Superior temporal gyrus (tissue), 1 donor: ENCODE results near the gene DSPP.
"Not testable (repeated sequence)": the region's sequence is repeated elsewhere in the genome, so short reads cannot be mapped to it uniquely, and the experiment has no call there.

Source experiments
- DNase-seq: peaks from one replicate; pipeline ENCODE4 v3.0.0-alpha.2; 2016; ENCODE audit errors: extremely low spot score

Gene DSPP

DNA sequence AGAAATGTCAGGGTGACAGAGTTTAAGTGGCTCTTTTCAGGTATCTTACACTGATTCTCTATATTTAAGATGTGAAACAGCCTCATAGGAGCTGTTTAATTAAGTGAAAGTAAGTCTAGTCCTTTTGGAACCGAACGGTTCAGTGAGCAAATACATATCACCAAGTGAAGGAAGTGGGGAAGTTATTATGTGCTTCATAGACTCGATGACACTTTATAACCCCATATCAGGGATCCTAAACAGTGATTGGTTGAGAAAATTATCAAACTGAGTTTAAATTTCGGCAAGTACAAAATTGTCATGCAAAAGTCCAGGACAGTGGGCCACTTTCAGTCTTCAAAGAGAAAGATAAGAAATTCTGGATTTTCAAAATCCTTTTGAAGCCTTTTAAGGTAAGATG is at the start of gene DSPP:
DSPP (plus strand) TSS at position 301 of the 400 bp plus-strand sequence. CDS start 2,380 bp downstream, outside the sequence.
- no peak for DNase-seq

DNA sequence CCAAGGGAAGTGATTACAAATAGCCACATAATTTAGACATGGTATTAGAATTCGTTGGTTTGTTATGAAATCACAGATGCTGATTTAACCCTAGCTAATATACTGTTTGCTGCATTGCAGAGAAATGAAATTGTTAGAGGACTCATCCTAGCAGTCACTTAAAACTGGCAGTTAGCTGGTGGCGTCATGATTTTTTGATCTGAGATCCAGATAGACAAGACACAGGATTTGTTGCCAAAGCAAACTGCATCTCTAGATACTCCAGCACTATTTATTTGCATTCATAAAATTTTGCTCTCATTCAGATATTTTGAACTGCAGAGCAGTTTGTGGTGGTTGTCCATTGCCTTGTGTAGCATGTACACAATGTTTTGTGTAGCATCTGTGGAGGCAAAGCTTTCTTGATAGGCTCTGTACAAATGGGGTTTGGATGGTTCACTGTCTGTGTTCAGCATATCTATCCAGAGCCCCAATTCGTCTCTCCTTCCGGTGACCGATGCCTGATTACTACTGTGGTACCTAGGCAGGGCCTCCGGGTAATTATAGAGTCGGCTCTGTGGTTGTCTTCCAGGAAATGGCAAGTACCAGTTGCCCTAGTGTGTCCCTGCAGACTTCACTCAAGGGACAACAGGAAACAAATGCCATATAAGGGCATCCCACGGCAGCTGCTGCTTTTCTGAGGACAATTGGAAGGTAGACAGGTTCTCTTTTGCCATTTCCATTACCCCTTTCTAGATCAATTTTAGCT is 49.1 kb upstream of the DSPP start:
- no peak for DNase-seq

GRCh38 chr4:87560802-87561201 is 47.5 kb upstream of the DSPP start:
- DNase-seq: no peak

GRCh38 chr4:87565746-87566145 is 42.6 kb upstream of the DSPP start:
- no peak for DNase-seq

DNA sequence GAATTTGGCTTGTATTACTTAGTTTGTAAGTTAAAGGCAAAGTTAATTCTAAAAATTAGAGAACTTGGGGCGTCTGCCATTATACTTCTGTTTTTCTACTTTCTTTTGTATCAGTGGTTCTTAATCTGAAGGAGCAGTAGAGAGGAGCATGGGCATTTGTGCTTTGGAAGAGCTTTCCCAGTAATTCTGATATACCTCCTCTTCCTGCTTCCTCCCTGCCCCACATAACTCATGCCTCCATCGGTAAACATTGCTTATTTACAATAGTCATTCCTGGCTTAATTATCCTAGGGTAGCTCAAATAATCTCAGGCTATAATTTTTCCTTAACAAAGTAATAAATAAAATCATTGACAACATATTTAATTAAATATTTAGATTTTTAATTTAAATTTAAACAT is 42.1 kb upstream of the DSPP start:
- no peak for DNase-seq

GRCh38 chr4:87567191-87567590 is 41.1 kb upstream of the DSPP start:
- DNase-seq: peak; percentile 55

DNA sequence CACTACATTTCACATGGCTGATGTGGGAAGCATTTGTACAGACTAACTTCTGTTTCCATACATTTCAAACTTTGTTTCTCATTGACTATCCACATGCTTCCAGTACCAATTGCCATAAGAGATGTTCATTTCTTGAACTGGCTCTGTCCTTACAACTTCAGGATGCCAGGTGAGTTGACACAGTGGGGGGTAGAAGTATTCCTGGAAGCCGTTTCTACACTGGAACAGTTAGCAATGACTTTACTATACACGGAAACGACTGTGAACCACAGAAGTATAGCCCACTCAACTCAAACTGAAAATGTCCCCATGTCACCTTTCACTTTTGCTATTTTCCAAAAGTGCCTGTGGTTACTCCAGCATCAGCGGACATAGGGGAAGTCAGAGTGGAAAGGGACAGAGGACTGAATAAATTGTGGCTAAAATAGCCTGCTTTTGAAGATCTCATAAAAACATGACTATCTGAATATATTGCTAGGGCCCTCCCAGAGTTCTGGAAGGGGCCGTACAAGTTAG is 38.0 kb upstream of the DSPP start:
- DNase-seq: no peak

DNA sequence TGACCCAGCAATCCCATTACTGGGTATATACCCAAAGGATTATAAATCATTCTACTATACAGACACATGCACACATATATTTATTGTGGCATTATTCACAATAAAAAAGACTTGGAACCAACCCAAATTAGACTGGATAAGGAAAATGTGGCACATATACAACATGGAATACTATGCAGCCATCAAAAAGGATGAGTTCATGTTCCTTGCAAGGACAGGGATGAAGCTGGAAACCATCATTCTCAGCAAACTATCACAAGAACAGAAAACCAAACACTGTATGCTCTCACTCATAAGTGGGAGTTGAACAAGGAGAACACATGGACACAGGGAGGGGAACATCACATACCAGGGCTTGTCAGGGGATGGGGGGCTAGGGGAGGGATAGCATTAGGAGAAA is 34.0 kb upstream of the DSPP start:
- DNase-seq: not testable (repeated sequence)

GRCh38 chr4:87574996-87575395 is 33.3 kb upstream of the DSPP start:
- no peak for DNase-seq

DNA sequence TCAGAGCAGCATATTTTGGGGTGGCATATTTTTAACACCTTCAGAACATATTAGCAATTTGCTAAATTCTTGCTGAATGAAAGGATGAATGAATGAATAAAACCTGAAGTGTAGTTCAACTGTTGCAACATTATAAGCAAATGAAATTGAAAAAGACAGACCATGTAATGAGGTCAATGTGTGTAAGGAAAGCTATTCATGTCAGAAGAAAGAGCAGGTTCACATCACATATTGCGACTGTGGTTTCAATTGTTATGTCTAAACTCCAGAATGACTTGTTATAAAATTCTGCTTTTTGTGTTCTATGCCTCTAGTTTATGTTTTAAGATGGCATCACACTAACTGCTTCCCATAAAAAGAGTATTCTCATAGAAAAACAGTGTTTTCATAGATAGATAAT is 32.9 kb upstream of the DSPP start:
- no peak for DNase-seq

GRCh38 chr4:87575983-87576382 is 32.3 kb upstream of the DSPP start:
- no peak for DNase-seq

GRCh38 chr4:87579478-87579877 is 28.9 kb upstream of the DSPP start:
- DNase-seq: no peak

DNA sequence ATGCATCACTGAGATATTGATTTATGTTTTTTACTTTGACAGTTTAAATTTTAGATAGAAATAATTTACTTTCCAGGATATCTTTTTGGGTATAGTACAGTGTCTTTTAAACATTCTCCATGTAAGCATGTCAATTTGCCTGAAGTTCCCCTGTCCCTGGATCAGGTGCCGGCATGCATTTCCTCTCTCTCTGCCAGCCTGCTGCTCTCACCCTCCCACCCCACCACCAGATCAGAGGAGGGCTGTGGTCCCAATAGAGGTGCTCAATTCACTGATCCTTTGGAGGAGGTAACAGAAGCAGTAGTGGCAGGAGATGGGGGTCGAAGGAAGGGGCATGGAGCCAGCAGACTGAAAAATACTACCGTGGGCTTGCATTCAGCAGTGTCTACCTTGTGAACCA is 28.3 kb upstream of the DSPP start:
- no peak for DNase-seq

- DNase-seq: peak; percentile 51
These were observed 24.0 kb upstream of the DSPP start for GRCh38 chr4:87584222-87584908.

DNA sequence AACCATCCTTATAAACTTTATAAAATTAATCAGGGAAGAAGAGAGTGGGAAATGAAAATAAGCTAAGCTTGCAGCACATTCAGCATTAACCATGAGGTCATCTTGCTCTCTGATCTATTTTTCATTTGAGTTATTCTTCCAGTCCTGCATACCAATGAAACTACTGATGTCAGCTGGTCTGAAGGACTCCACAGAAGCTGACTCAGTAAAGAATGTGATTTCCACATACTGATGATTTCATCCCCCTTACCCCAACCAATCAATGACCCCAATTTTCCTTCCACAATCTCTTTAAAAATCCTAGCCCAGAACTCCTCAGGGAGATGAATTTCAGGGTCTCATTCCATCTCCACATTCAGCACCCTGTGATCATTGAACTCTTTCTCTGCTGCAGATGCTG is 18.8 kb upstream of the DSPP start:
- DNase-seq: no peak

- DNase-seq: no peak
These were observed 16.2 kb upstream of the DSPP start for GRCh38 chr4:87592124-87592523.

- DNase-seq: no peak
These were observed 7.0 kb upstream of the DSPP start for GRCh38 chr4:87601361-87601760.

DNA sequence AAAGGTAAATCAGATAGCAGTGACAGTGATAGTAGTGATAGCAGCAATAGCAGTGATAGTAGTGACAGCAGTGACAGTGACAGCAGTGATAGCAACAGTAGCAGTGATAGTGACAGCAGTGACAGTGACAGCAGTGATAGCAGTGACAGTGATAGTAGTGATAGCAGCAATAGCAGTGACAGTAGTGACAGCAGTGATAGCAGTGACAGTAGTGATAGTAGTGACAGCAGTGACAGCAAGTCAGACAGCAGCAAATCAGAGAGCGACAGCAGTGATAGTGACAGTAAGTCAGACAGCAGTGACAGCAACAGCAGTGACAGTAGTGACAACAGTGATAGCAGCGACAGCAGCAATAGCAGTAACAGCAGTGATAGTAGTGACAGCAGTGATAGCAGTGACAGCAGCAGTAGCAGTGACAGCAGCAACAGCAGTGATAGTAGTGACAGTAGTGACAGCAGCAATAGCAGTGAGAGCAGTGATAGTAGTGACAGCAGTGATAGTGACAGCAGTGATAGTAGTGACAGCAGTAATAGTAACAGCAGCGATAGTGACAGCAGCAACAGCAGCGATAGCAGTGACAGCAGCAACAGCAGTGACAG is 6.1 kb downstream of the DSPP start:
- no peak for DNase-seq

DNA sequence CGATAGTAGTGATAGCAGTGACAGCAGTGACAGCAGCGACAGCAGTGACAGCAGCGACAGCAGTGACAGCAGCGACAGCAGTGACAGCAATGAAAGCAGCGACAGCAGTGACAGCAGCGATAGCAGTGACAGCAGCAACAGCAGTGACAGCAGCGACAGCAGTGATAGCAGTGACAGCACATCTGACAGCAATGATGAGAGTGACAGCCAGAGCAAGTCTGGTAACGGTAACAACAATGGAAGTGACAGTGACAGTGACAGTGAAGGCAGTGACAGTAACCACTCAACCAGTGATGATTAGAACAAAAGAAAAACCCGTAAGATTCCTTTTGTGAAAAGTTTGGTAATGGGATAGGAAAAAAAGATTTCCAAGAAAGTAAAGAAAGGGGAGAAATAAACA is 7.9 kb downstream of the DSPP start:
- no peak for DNase-seq

- peak; percentile 38 for DNase-seq
These were observed 11.8 kb downstream of the DSPP start for GRCh38 chr4:87620086-87620485.

DNA sequence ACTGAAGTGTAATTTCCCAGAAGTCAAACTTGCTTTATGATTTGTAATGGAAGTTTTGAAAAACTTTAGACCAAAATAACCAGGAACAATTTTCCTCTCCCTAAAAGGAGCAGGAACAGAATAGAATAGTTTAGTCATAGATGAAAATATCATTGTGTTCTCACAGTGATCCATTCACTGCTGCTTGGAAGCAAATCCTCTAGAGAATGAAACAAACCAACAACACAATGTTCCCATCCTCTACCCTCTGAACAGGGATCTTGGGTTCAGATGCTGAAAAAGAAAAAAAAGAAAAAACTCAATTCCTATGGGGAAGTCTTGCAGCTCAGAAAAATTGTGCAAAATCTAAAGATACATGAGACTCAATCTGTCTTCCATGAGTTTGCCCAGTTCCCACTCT is 12.2 kb downstream of the DSPP start:
- peak; percentile 86 for DNase-seq

DNA sequence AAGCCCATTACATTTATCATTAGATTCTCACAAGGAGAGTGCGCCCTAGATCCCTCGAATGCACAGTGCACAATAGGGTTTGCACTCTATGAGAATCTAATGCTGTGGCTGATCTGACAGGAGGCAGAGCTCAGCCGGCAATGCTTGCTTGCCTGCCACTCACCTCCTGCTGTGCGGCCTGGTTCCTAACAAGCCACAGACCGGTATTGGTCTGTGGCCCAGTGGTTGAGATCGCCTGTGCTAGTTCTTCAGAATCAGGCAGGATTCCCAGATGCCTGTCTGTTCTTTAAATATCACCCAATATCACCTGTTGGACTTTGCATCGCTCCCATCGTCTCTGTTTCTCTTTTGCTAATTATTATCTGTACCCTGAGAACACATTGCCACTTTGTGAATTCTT is 14.0 kb downstream of the DSPP start:
- no peak for DNase-seq

DNA sequence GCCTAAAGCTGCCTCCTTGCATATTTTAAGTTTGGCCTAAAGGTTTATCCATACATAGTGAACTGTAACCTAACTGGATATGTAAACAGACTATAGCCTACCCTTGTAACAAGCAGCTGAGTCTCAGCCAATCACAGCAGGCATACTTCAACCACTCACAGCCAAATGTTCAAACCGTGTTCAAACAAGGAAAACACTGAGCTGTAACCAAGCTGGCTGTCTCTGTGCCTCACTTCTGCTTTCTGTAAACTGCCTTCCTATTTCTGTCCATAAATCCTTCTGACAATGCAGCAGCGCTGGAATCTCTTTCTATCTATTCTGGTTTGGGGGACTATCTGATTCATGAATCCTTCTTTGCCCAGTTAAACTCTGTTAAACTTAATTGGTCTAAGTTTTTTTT is 16.4 kb downstream of the DSPP start:
- DNase-seq: no peak
